K562 (cell line): ENCODE measurements around the gene SMAD7. TPM values are rescaled to one million over a fixed set of nuclear protein-coding genes. Genes with fewer than 3 reads are reported as not detected.

Source experiments
- ATAC-seq: fragments of 200-7000 bp; cut with Tn5 transposase; 3 replicates; pipeline ENCODE4 v1.9.1; 2020; ENCODE audit warnings: moderate library complexity
- BruUV-seq: library from RNA; stranded (reverse); fragments of 400-500 nt; replicated peaks from 2 replicates; lab custom pipeline; 2021; lab: Mats Ljungman, UMichigan
- CTCF ChIA-PET: fragments of 300-600 bp; formaldehyde crosslinking; extraction: SDS; loops from one replicate; lab custom pipeline; 2021; ENCODE audit warnings: low intra/inter-chr PET ratio; lab: Yijun Ruan, JAX
- POLR2A ChIA-PET: fragments of 300-600, 350-650 bp; sonication (Branson Sonifier 250); formaldehyde crosslinking; extraction: SDS; loops from one replicate; lab custom pipeline; 2021; ENCODE audit warnings: antibody characterized with exemption, inconsistent platforms; lab: Yijun Ruan, JAX
- DNase-seq, 4 experiments: peaks; one replicate each; pipeline versions ENCODE4 v3.0.0 to v3.0.0-alpha.2; 2011 to 2018; ENCODE audit warnings: low spot score in 3 of 4, mixed read lengths in 3 of 4; ENCODE audit errors: extremely low read depth in 1 of 4
- FAIRE-seq: peaks from 2 replicates; lab custom pipeline; 2011; peaks lifted over from hg19 to GRCh38; lab: Jason Lieb, UNC
- H2AFZ ChIP-seq: 2 replicates; pipeline ENCODE4 v1.6.0; 2011; ENCODE audit warnings: low read depth, low read length, control low read depth, inconsistent platforms
- H3K27ac ChIP-seq: fragments of 200-600 bp; 3 replicates; pipeline ENCODE4 v1.8.0; 2011; ENCODE audit warnings: low read depth, mild to moderate bottlenecking, control low read depth, inconsistent platforms, low read length, moderate library complexity, mixed read lengths; ENCODE audit errors: extremely low read depth
- H3K27me3 ChIP-seq, 2 experiments: fragments of 300-600 bp in 1 of 2; 2 replicates in 1 of 2; 3 replicates in 1 of 2; pipeline versions ENCODE4 v1.6.0 to v1.8.0; 2011; ENCODE audit warnings: inconsistent platforms in 2 of 2, low read length in 2 of 2, mild to moderate bottlenecking in 1 of 2, mixed read lengths in 1 of 2, moderate library complexity in 1 of 2; ENCODE audit not compliant: control insufficient read depth in 2 of 2, insufficient read depth in 2 of 2
- H3K36me3 ChIP-seq: fragments of 300-600 bp; 3 replicates; pipeline ENCODE4 v1.8.0; 2011; ENCODE audit warnings: mild to moderate bottlenecking, low read length, inconsistent platforms; ENCODE audit not compliant: control insufficient read depth, insufficient read depth
- H3K4me1 ChIP-seq, 2 experiments: fragments of 200-600 bp in 1 of 2; replicated peaks in 1 of 2; 2 replicates in 1 of 2; 3 replicates in 1 of 2; pipeline versions ENCODE4 v1.5.1 to v1.8.0; 2011; ENCODE audit warnings: inconsistent platforms in 2 of 2, low read length in 2 of 2, mild to moderate bottlenecking in 1 of 2, mixed read lengths in 1 of 2, moderate library complexity in 1 of 2; ENCODE audit not compliant: control insufficient read depth in 2 of 2, insufficient read depth in 2 of 2
- H3K4me2 ChIP-seq: 2 replicates; pipeline ENCODE4 v1.6.1; 2011; ENCODE audit warnings: low read length, control low read depth, inconsistent platforms, mixed read lengths; ENCODE audit not compliant: insufficient read depth
- H3K4me3 ChIP-seq: fragments of 200-600 bp; sonication (generic), shearing (Covaris generic); 2 replicates; pipeline ENCODE4 v1.5.1; 2016; ENCODE audit warnings: control low read depth, inconsistent platforms
- H3K79me2 ChIP-seq: fragments of 200-600 bp; 3 replicates; pipeline ENCODE4 v1.8.0; 2011; ENCODE audit warnings: low read length, inconsistent platforms; ENCODE audit not compliant: control insufficient read depth, insufficient read depth
- H3K9ac ChIP-seq, 2 experiments: 2 replicates each; pipeline versions ENCODE4 v1.6.0 to v1.6.1; 2011; ENCODE audit warnings: low read depth in 2 of 2, low read length in 2 of 2, control low read depth in 1 of 2, inconsistent platforms in 1 of 2, mild to moderate bottlenecking in 1 of 2, mixed read lengths in 1 of 2; ENCODE audit not compliant: insufficient read depth in 1 of 2
- H3K9me1 ChIP-seq: one replicate; pipeline ENCODE4 v1.6.0; 2011; ENCODE audit warnings: inconsistent platforms, mild to moderate bottlenecking, low read length, moderate library complexity; ENCODE audit not compliant: control insufficient read depth, insufficient read depth
- H3K9me3 ChIP-seq: replicated peaks from 2 replicates; pipeline ENCODE4 v1.5.1; 2011; ENCODE audit warnings: low read depth, low read length, inconsistent platforms; ENCODE audit not compliant: control insufficient read depth, insufficient read depth
- H4K20me1 ChIP-seq: replicated peaks from 2 replicates; pipeline ENCODE4 v1.6.1; 2011; ENCODE audit warnings: low read length, inconsistent platforms, mixed read lengths; ENCODE audit not compliant: control insufficient read depth, insufficient read depth
- BRCA1 ChIP-seq, 2 experiments: fragments of 450-650 bp in 1 of 2; sonication (generic) in 1 of 2; formaldehyde crosslinking in 1 of 2; IDR thresholded peaks; 2 replicates each; pipeline versions ENCODE4 v1.5.0 to v1.6.1; 2017 to 2020; ENCODE audit warnings: mild to moderate bottlenecking in 1 of 2, missing genetic modification reagents in 1 of 2
- CHD4 ChIP-seq: fragments of 200-600 bp; sonication (generic); IDR thresholded peaks from 3 replicates; pipeline ENCODE4 v1.6.1; 2012; ENCODE audit warnings: low read depth, mild to moderate bottlenecking, mixed read lengths, low read length, inconsistent platforms; ENCODE audit not compliant: insufficient read depth, insufficient replicate concordance, poor library complexity, severe bottlenecking
- CREM ChIP-seq: IDR thresholded peaks from 2 replicates; pipeline ENCODE4 v1.6.1; 2014; ENCODE audit warnings: antibody characterized with exemption, low read depth
- ESRRA ChIP-seq: fragments of 450-650 bp; IDR thresholded peaks from 2 replicates; pipeline ENCODE4 v1.6.1; 2014; ENCODE audit warnings: low read depth, mild to moderate bottlenecking, moderate library complexity, borderline replicate concordance
- MED1 ChIP-seq: sonication (generic); formaldehyde crosslinking; IDR thresholded peaks from 2 replicates; pipeline ENCODE4 v1.8.1; 2023; ENCODE audit warnings: missing genetic modification reagents, borderline replicate concordance
- NR2C2 ChIP-seq, 2 experiments: fragments of 200-800 bp in 1 of 2; sonication (Bioruptor generic) in 1 of 2; sonication (generic) in 1 of 2; formaldehyde crosslinking in 1 of 2; IDR thresholded peaks; 2 replicates each; pipeline versions ENCODE4 v1.6.1 to v1.8.0; 2016 to 2022; ENCODE audit warnings: mild to moderate bottlenecking in 1 of 2, missing compliant biosample characterization in 1 of 2, missing genetic modification characterization in 1 of 2, missing genetic modification reagents in 1 of 2
- TRIM24 ChIP-seq, 2 experiments: fragments of 450-650 bp; IDR thresholded peaks; 2 replicates each; pipeline ENCODE4 v1.6.1; 2016
- ZC3H4 ChIP-seq: sonication (generic); formaldehyde crosslinking; IDR thresholded peaks from 2 replicates; pipeline ENCODE4 v1.9.0; 2021; ENCODE audit warnings: missing genetic modification reagents, borderline replicate concordance
- ZNF431 ChIP-seq: sonication (generic); formaldehyde crosslinking; IDR thresholded peaks from 2 replicates; pipeline ENCODE4 v1.8.0; 2022; ENCODE audit warnings: mild to moderate bottlenecking, missing genetic modification reagents
- WGBS: fragments of 100-300 bp; shearing (Covaris generic); methylation state at CpG from one replicate; pipeline ENCODE4 v1.1.6; 2016; ENCODE audit warnings: low coverage, mixed read lengths; ENCODE audit not compliant: insufficient coverage; ENCODE audit errors: missing lambda C conversion rate; 5-methylcytosine and 5-hydroxymethylcytosine counted together
- in situ Hi-C: fragments of 300-500 bp; cut with MboI; formaldehyde crosslinking; loops from 4 replicates; pipeline ENCODE4 v1.15.0; 2018; ENCODE audit warnings: inconsistent platforms, mixed read lengths
- intact Hi-C: fragments of 100-400 bp; cut with micrococcal nuclease; formaldehyde crosslinking; loops from 2 replicates; pipeline ENCODE4 v1.14.2; 2022
- polyA plus RNA-seq, 8 experiments: library from polyadenylated mRNA; depleted of rRNA in 4 of 8; stranded (reverse) in 5 of 8; unstranded in 3 of 8; fragments of >200 nt; fragmentation: Nextera tagmentation in 2 of 8; fragmentation: Illumina TruSeq in 1 of 8; extraction: Ambion mirVana in 2 of 8; extraction: Trizol in 1 of 8; gene quantifications; 2 replicates each; pipeline versions ENCODE4 v1.2.1 to v1.2.3, GENCODE V29; 2011 to 2014; ENCODE audit warnings: inconsistent platforms in 1 of 8, missing spikeins in 1 of 8
- total RNA-seq, 7 experiments: library from RNA; depleted of rRNA in 6 of 7; stranded (reverse); fragments of >200 nt in 6 of 7; fragmentation: Illumina TruSeq in 2 of 7; extraction: Trizol in 2 of 7; gene quantifications; 2 replicates each; pipeline versions ENCODE4 v1.2.1 to v1.2.3, GENCODE V29; 2011 to 2021; ENCODE audit warnings: low replicate concordance in 1 of 7
- TF ChIP-seq, protein P1 (sequence below): sonication (generic); IDR thresholded peaks from 2 replicates; pipeline ENCODE4 v1.6.1; 2016
- TF ChIP-seq, protein P2 (sequence below): fragments of 250-450 bp; sonication (Bioruptor Pico); IDR thresholded peaks from 2 replicates; pipeline ENCODE4 v1.5.0; 2021
- TF ChIP-seq, protein P3 (sequence below): sonication (generic); formaldehyde crosslinking; IDR thresholded peaks from 2 replicates; pipeline ENCODE4 v1.8.0; 2022; ENCODE audit warnings: mild to moderate bottlenecking, missing genetic modification reagents

The SMAD7 gene
- total and polyA plus RNA-seq, 9 of the 15 experiments (the other 6 are each of a cell fraction or from before 2014, with no cell fraction given): 0.13 to 3.0 (median 1.6) TPM

DNA sequence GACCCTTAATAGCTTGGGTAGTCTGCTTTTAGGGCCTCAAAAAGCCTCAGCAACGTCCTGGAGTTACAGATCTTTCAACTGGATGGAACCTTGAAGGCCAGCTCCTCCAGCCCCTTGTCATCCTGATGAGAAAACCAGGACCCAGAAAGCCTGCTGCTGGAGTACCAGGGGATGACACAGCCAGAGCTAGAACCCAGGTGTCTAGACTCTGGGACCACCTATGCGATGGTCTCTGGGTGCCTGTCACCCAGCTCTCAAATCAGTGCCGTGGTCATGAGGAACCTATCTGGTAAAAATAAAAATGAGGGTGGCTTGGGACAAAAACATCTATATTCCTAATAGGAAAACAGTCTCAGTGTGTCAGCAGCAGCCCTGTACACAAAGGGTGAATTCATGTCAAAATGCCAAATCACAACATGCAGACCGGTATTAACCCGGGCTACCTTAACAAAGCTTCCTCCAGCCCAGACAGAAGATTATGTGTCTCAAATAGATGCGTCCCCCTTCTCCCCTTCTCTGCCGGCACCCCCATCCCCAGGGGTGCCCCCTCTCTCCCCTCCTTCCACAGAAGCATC is 28.5 kb downstream of the SMAD7 start:
- Histone ChIP-seq H3K27ac (no peak overlapping the region), H3K4me3 (peak overlapping the region; percentile 29; the same call in 1 of the 2 replicates), H4K20me1 (no peaks in the 10 kb centered on the region), H3K4me1 (peaks cover 39% of the 10 kb centered on the region in 2 experiments), H3K36me3 (no peaks in the 10 kb centered on the region; the same call in 2 of the 3 replicates), H3K79me2 (no peaks in the 10 kb centered on the region; the same call in 2 of the 3 replicates), H3K4me2 (no peak overlapping the region), H3K9me1 (no peaks in the 10 kb centered on the region), H3K9me3 (no peaks in the 10 kb centered on the region), H3K9ac (no peak overlapping the region), H2AFZ (no peak overlapping the region), H3K27me3 (no peaks in the 10 kb centered on the region)
- CTCF ChIA-PET: no interaction called here
- FAIRE-seq (no peak), ATAC-seq (no peak), DNase-seq (no peak)
- POLR2A ChIA-PET: interaction anchor here (1.0 to 2.1 kb wide), 2 partner anchors 10 to 26 kb away, joined by 4 to 5 read pairs; no protein-coding TSS in a partner anchor
- 49% methylated on average over 5 of the region's 7 CpGs for WGBS
- in situ Hi-C loops (no loop called here), intact Hi-C loops (no loop called here)
- BruUV-seq: no TSS peak
- no peak for TF ChIP-seq NR2C2 (CRISPR knock-in tag; IDR thresholded peaks at IDR 0.05)
- no peak for TF ChIP-seq NR2C2 (tag; IDR thresholded peaks at IDR 0.05)
- no peak for TF ChIP-seq ZNF431
- TF ChIP-seq, protein P1, sequence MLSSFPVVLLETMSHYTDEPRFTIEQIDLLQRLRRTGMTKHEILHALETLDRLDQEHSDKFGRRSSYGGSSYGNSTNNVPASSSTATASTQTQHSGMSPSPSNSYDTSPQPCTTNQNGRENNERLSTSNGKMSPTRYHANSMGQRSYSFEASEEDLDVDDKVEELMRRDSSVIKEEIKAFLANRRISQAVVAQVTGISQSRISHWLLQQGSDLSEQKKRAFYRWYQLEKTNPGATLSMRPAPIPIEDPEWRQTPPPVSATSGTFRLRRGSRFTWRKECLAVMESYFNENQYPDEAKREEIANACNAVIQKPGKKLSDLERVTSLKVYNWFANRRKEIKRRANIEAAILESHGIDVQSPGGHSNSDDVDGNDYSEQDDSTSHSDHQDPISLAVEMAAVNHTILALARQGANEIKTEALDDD: no peak
- no peak for TF ChIP-seq MED1 (CRISPR knock-in tag)
- TF ChIP-seq TRIM24 (IDR thresholded peaks at IDR 0.05): no peak
- TF ChIP-seq, protein P2, sequence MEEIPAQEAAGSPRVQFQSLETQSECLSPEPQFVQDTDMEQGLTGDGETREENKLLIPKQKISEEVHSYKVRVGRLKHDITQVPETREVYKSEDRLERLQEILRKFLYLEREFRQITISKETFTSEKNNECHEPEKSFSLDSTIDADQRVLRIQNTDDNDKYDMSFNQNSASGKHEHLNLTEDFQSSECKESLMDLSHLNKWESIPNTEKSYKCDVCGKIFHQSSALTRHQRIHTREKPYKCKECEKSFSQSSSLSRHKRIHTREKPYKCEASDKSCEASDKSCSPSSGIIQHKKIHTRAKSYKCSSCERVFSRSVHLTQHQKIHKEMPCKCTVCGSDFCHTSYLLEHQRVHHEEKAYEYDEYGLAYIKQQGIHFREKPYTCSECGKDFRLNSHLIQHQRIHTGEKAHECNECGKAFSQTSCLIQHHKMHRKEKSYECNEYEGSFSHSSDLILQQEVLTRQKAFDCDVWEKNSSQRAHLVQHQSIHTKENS (CRISPR knock-in tag): no peak
- no peak for TF ChIP-seq CHD4
- TF ChIP-seq, protein P3, sequence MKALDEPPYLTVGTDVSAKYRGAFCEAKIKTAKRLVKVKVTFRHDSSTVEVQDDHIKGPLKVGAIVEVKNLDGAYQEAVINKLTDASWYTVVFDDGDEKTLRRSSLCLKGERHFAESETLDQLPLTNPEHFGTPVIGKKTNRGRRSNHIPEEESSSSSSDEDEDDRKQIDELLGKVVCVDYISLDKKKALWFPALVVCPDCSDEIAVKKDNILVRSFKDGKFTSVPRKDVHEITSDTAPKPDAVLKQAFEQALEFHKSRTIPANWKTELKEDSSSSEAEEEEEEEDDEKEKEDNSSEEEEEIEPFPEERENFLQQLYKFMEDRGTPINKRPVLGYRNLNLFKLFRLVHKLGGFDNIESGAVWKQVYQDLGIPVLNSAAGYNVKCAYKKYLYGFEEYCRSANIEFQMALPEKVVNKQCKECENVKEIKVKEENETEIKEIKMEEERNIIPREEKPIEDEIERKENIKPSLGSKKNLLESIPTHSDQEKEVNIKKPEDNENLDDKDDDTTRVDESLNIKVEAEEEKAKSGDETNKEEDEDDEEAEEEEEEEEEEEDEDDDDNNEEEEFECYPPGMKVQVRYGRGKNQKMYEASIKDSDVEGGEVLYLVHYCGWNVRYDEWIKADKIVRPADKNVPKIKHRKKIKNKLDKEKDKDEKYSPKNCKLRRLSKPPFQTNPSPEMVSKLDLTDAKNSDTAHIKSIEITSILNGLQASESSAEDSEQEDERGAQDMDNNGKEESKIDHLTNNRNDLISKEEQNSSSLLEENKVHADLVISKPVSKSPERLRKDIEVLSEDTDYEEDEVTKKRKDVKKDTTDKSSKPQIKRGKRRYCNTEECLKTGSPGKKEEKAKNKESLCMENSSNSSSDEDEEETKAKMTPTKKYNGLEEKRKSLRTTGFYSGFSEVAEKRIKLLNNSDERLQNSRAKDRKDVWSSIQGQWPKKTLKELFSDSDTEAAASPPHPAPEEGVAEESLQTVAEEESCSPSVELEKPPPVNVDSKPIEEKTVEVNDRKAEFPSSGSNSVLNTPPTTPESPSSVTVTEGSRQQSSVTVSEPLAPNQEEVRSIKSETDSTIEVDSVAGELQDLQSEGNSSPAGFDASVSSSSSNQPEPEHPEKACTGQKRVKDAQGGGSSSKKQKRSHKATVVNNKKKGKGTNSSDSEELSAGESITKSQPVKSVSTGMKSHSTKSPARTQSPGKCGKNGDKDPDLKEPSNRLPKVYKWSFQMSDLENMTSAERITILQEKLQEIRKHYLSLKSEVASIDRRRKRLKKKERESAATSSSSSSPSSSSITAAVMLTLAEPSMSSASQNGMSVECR (CRISPR knock-in tag): no peak
- no peak for TF ChIP-seq CREM
- no peak for TF ChIP-seq ESRRA
- no peak for TF ChIP-seq BRCA1 (IDR thresholded peaks at IDR 0.05)
- no peak for TF ChIP-seq BRCA1 (CRISPR knock-in tag; IDR thresholded peaks at IDR 0.05)
- TF ChIP-seq ZC3H4 (CRISPR knock-in tag): no peak
